DND-41 (cell line): ENCODE results near the gene G3BP1.

Experiments
- ATAC-seq: fragments of 200-7000 bp; cut with Tn5 transposase; 3 replicates; pipeline ENCODE4 v1.9.1; 2021; ENCODE audit warnings: low read depth; ENCODE audit not compliant: insufficient read depth
- DNase-seq: peaks from one replicate; pipeline ENCODE4 v3.0.0-alpha.2; 2020
- H2AFZ ChIP-seq: 2 replicates; pipeline ENCODE4 v1.6.0; 2012; ENCODE audit warnings: low read depth, low read length
- H3K27ac ChIP-seq: 2 replicates; pipeline ENCODE4 v1.5.1; 2012; ENCODE audit warnings: low read length, inconsistent platforms
- H3K27me3 ChIP-seq: fragments of 200-600 bp; sonication (generic); 2 replicates; pipeline ENCODE4 v1.6.0; 2012; ENCODE audit warnings: low read length, mild to moderate bottlenecking, inconsistent platforms; ENCODE audit not compliant: insufficient read depth, poor library complexity
- H3K36me3 ChIP-seq: 2 replicates; pipeline ENCODE4 v1.5.1; 2012; ENCODE audit warnings: low read length, inconsistent platforms; ENCODE audit not compliant: insufficient read depth
- H3K4me1 ChIP-seq: 2 replicates; pipeline ENCODE4 v1.5.1; 2012; ENCODE audit warnings: mild to moderate bottlenecking, low read length; ENCODE audit not compliant: insufficient read depth
- H3K4me2 ChIP-seq: 2 replicates; pipeline ENCODE4 v1.6.0; 2012; ENCODE audit warnings: mild to moderate bottlenecking, moderate library complexity, low read length, inconsistent platforms; ENCODE audit not compliant: insufficient read depth
- H3K4me3 ChIP-seq, 2 experiments: fragments of 200-600 bp in 1 of 2; shearing (Covaris generic) in 1 of 2; 2 replicates each; pipeline ENCODE4 v1.5.1; 2012 to 2016; ENCODE audit warnings: inconsistent platforms in 2 of 2, low read length in 2 of 2, mild to moderate bottlenecking in 2 of 2, low read depth in 1 of 2, moderate library complexity in 1 of 2
- H3K79me2 ChIP-seq: 2 replicates; pipeline ENCODE4 v1.6.0; 2012; ENCODE audit warnings: low read length, inconsistent platforms; ENCODE audit not compliant: insufficient read depth
- H3K9ac ChIP-seq: 2 replicates; pipeline ENCODE4 v1.6.0; 2012; ENCODE audit warnings: low read depth, mild to moderate bottlenecking, inconsistent platforms, low read length, moderate library complexity
- H3K9me3 ChIP-seq: 2 replicates; pipeline ENCODE4 v1.5.1; 2012; ENCODE audit warnings: low read length, moderate library complexity, mild to moderate bottlenecking, inconsistent platforms; ENCODE audit not compliant: insufficient read depth, severe bottlenecking
- H4K20me1 ChIP-seq: 2 replicates; pipeline ENCODE4 v1.6.0; 2012; ENCODE audit warnings: low read length; ENCODE audit not compliant: insufficient read depth
- EZH2 ChIP-seq: IDR thresholded peaks from 3 replicates; pipeline ENCODE4 v1.6.1; 2012; ENCODE audit warnings: borderline replicate concordance, low read depth, mild to moderate bottlenecking, moderate library complexity, low read length, inconsistent platforms; ENCODE audit not compliant: severe bottlenecking
- TF ChIP-seq, protein P1 (sequence below): IDR thresholded peaks from 2 replicates; pipeline ENCODE4 v1.5.1; 2012; ENCODE audit warnings: borderline replicate concordance, low read length, moderate library complexity, mild to moderate bottlenecking; ENCODE audit not compliant: poor library complexity, severe bottlenecking; ENCODE audit errors: extremely low read depth

Gene G3BP1

DNA sequence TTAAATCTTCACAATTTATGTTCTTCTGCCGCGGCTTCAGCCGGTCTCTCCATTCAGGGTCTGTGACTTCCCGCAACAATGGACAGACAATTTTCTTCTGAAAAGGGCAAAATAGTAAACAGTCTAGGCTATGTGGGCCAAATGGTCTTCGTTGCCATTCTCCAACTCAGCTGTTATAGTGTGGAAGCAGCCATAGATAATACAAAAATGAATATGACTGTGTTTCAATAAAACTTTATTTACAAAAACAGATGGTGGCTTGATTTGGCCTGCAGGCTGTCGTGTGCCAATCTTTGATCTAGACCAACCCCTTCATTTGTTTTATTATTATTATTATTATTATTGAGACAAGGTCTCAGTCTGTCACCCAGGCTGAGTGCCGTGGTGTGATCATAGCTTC lies 41.4 kb upstream of the G3BP1 start:
- ATAC-seq (no peak), DNase-seq (no peak)
- H3K4me3 ChIP-seq, result no peak overlapping the region
- H3K27me3 ChIP-seq, result no peaks in the 10 kb centered on the region
- H3K9me3 ChIP-seq, result no peaks in the 10 kb centered on the region
- H4K20me1 ChIP-seq, result no peaks in the 10 kb centered on the region
- H3K9ac ChIP-seq, result no peak overlapping the region
- H3K4me2 ChIP-seq, result no peak overlapping the region
- no peaks in the 10 kb centered on the region for H3K79me2 ChIP-seq
- no peak overlapping the region for H2AFZ ChIP-seq
- TF ChIP-seq, protein P1, sequence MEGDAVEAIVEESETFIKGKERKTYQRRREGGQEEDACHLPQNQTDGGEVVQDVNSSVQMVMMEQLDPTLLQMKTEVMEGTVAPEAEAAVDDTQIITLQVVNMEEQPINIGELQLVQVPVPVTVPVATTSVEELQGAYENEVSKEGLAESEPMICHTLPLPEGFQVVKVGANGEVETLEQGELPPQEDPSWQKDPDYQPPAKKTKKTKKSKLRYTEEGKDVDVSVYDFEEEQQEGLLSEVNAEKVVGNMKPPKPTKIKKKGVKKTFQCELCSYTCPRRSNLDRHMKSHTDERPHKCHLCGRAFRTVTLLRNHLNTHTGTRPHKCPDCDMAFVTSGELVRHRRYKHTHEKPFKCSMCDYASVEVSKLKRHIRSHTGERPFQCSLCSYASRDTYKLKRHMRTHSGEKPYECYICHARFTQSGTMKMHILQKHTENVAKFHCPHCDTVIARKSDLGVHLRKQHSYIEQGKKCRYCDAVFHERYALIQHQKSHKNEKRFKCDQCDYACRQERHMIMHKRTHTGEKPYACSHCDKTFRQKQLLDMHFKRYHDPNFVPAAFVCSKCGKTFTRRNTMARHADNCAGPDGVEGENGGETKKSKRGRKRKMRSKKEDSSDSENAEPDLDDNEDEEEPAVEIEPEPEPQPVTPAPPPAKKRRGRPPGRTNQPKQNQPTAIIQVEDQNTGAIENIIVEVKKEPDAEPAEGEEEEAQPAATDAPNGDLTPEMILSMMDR, result no peak
- no peak for TF ChIP-seq EZH2
- H3K4me1 ChIP-seq, result no peaks in the 10 kb centered on the region
- no peaks in the 10 kb centered on the region for H3K36me3 ChIP-seq
- no peak overlapping the region for H3K27ac ChIP-seq

DNA sequence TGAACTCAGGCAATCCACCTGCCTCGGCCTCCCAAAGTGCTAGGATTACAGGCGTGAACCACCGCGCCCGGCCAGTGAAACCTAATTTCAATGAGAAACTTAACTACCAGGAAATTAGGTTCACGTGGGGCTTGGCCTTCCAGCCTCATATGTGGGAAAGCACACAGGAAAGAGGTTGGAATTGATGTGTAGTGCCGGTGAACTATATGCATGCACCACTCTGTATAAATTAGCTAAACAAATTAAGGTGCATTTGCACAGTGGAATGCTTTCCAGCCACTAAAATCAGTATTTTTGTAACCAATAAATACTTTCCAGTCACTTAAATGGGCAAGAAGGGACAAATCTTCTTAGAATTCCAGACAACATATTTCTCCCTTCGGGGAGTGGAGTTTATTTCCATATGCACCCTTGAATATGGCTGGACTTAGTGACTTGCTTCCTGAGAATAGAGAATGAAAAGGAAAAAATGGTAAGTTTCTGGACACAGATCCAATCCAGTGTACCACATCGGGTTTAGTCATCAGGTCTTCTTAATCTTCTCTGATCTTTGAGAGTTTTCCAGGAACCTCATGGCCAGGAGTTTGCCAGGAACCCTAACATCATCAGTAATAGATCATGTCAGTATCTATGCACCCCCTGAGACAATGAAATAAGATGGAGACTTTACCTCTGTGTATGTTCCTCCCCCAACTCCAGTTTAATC lies 38.2 kb upstream of the G3BP1 start:
- DNase-seq, result no peak

DNA sequence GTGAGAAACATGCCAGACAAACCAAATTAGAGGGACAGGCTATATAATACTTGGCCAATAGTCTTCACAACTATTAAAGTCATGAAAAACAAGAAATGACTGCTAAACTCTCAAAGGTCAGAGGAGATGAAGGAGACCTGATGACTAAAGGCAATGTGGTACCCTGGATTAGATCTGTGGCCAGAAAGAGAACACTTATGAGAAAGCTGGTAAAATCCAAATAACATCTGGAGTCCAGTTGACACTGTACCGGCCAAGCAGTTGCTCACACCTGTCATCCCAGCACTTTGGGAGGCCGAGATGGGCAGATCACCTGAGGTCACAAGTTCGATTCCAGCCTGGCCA lies 37.7 kb upstream of the G3BP1 start:
- H3K4me3 ChIP-seq, result no peak overlapping the region
- no peaks in the 10 kb centered on the region for H3K79me2 ChIP-seq
- 0 out of 2 replicates have a peak, but pooled peaks cover 3% of the 10 kb centered on the region for H4K20me1 ChIP-seq
- H3K4me1 ChIP-seq, result no peaks in the 10 kb centered on the region
- H3K36me3 ChIP-seq, result no peaks in the 10 kb centered on the region
- H3K27me3 ChIP-seq, result no peaks in the 10 kb centered on the region
- H3K9me3 ChIP-seq, result no peaks in the 10 kb centered on the region
- no peak for DNase-seq
- H3K9ac ChIP-seq, result no peak overlapping the region
- no peak for ATAC-seq
- H3K4me2 ChIP-seq, result no peak overlapping the region
- TF ChIP-seq, protein P1, result no peak
- no peak for TF ChIP-seq EZH2
- no peak overlapping the region for H3K27ac ChIP-seq
- no peak overlapping the region for H2AFZ ChIP-seq

More for the DNA sequence above, 38.2 kb upstream of the G3BP1 start:
- no peak for ATAC-seq
- Histone ChIP-seq H3K79me2 (no peaks in the 10 kb centered on the region), H4K20me1 (0 out of 2 replicates have a peak, but pooled peaks cover 3% of the 10 kb centered on the region), H3K27me3 (no peaks in the 10 kb centered on the region), H3K4me3 (no peak overlapping the region), H3K9me3 (no peaks in the 10 kb centered on the region), H3K27ac (no peak overlapping the region), H3K36me3 (no peaks in the 10 kb centered on the region), H3K4me1 (no peaks in the 10 kb centered on the region), H3K9ac (no peak overlapping the region), H2AFZ (no peak overlapping the region), H3K4me2 (no peak overlapping the region)
- TF ChIP-seq, protein P1, result no peak
- TF ChIP-seq EZH2, result no peak
